SK-N-SH (cell line): ENCODE measurements around the gene ELP4. TPM values are rescaled to one million over a fixed set of nuclear protein-coding genes. Genes with fewer than 3 reads are reported as not detected.

ENCODE experiments used
- CTCF ChIA-PET: fragments of 300-600, 350-600 bp; formaldehyde crosslinking; extraction: SDS; loops from one replicate; lab custom pipeline; 2021; lab: Yijun Ruan, JAX
- POLR2A ChIA-PET: fragments of 350-600 bp; sonication (Branson Sonifier 250); formaldehyde crosslinking; extraction: SDS; loops from one replicate; lab custom pipeline; 2020; ENCODE audit warnings: antibody characterized with exemption, inconsistent platforms; lab: Yijun Ruan, JAX
- DNase-seq: peaks from one replicate; pipeline ENCODE4 v3.0.0; 2012
- H2AFZ ChIP-seq: fragments of 200-600 bp; sonication (generic); 2 replicates; pipeline ENCODE4 v1.8.1; 2016; ENCODE audit warnings: antibody characterized with exemption, mild to moderate bottlenecking, low read depth
- H3F3A ChIP-seq: fragments of 200-600 bp; sonication (generic); replicated peaks from 2 replicates; pipeline ENCODE3; 2016; ENCODE audit warnings: antibody characterized with exemption, mild to moderate bottlenecking; ENCODE audit not compliant: insufficient read depth
- H3K27ac ChIP-seq, 2 experiments: fragments of 200-500 bp in 1 of 2; fragments of 200-600 bp in 1 of 2; sonication (Bioruptor generic) in 1 of 2; sonication (generic), shearing (Covaris generic) in 1 of 2; 2 replicates each; pipeline versions ENCODE4 v1.5.1 to v1.6.1; 2014 to 2016; ENCODE audit warnings: low read depth in 2 of 2, inconsistent platforms in 1 of 2, low read length in 1 of 2, mild to moderate bottlenecking in 1 of 2, mixed read lengths in 1 of 2
- H3K27me3 ChIP-seq: fragments of 200-600 bp; sonication (generic), shearing (Covaris generic); 2 replicates; pipeline ENCODE4 v1.6.1; 2016; ENCODE audit warnings: mixed run types; ENCODE audit not compliant: insufficient read depth
- H3K36me3 ChIP-seq, 2 experiments: fragments of 200-500 bp in 1 of 2; fragments of 200-600 bp in 1 of 2; sonication (Bioruptor generic) in 1 of 2; sonication (generic) in 1 of 2; replicated peaks in 1 of 2; 2 replicates each; pipeline versions ENCODE3 to v1.5.1; 2014 to 2016; ENCODE audit warnings: low read length in 1 of 2, mild to moderate bottlenecking in 1 of 2; ENCODE audit not compliant: insufficient read depth in 2 of 2, control insufficient read depth in 1 of 2
- H3K4me1 ChIP-seq, 2 experiments: fragments of 200-500 bp in 1 of 2; fragments of 200-600 bp in 1 of 2; sonication (Bioruptor generic) in 1 of 2; sonication (generic), shearing (Covaris generic) in 1 of 2; 2 replicates each; pipeline versions ENCODE4 v1.5.1 to v1.6.1; 2014 to 2016; ENCODE audit warnings: low read depth in 1 of 2, low read length in 1 of 2, mixed run types in 1 of 2; ENCODE audit not compliant: insufficient read depth in 2 of 2, control insufficient read depth in 1 of 2
- H3K4me2 ChIP-seq: fragments of 200-600 bp; sonication (generic), shearing (Covaris generic); 2 replicates; pipeline ENCODE4 v1.6.1; 2017; ENCODE audit warnings: mixed run types
- H3K4me3 ChIP-seq, 2 experiments: fragments of 200-500 bp in 1 of 2; fragments of 200-600 bp in 1 of 2; sonication (Bioruptor generic) in 1 of 2; sonication (generic), shearing (Covaris generic) in 1 of 2; 2 replicates each; pipeline versions ENCODE4 v1.5.1 to v1.8.1; 2014 to 2016; ENCODE audit warnings: low read depth in 2 of 2, inconsistent platforms in 1 of 2, low read length in 1 of 2, mild to moderate bottlenecking in 1 of 2, mixed read lengths in 1 of 2, moderate library complexity in 1 of 2
- H3K79me2 ChIP-seq: fragments of 200-600 bp; sonication (generic); 2 replicates; pipeline ENCODE4 v1.8.1; 2017; ENCODE audit warnings: mild to moderate bottlenecking; ENCODE audit not compliant: insufficient read depth
- H3K9ac ChIP-seq: fragments of 200-600 bp; sonication (generic); 2 replicates; pipeline ENCODE4 v1.6.1; 2017; ENCODE audit warnings: mixed run types
- H3K9me2 ChIP-seq: fragments of 200-600 bp; sonication (generic); 2 replicates; pipeline ENCODE4 v1.6.1; 2017; ENCODE audit warnings: mixed run types
- H3K9me3 ChIP-seq: fragments of 200-600 bp; sonication (generic); 2 replicates; pipeline ENCODE4 v1.6.1; 2017; ENCODE audit warnings: mixed run types, mild to moderate bottlenecking, moderate library complexity
- H4K20me1 ChIP-seq: fragments of 200-600 bp; sonication (generic); 2 replicates; pipeline ENCODE4 v1.6.1; 2017; ENCODE audit warnings: mild to moderate bottlenecking, mixed run types; ENCODE audit not compliant: insufficient read depth
- CHD2 ChIP-seq: fragments of 150-350 bp; IDR thresholded peaks from 2 replicates; pipeline ENCODE4 v1.6.1; 2018; ENCODE audit warnings: low read length; ENCODE audit not compliant: partially characterized antibody
- EZH2phosphoT487 ChIP-seq: fragments of 200-600 bp; sonication (generic); IDR thresholded peaks from 2 replicates; pipeline ENCODE4 v1.6.1; 2017; ENCODE audit warnings: low read depth, mixed run types, mild to moderate bottlenecking, antibody characterized with exemption, moderate library complexity, borderline replicate concordance
- FOXJ3 ChIP-seq: sonication (generic); formaldehyde crosslinking; IDR thresholded peaks from 2 replicates; pipeline ENCODE4 v1.5.1; 2020; ENCODE audit warnings: mild to moderate bottlenecking, missing genetic modification reagents
- FOXM1 ChIP-seq: IDR thresholded peaks from 2 replicates; pipeline ENCODE4 v1.4.0; 2012; ENCODE audit warnings: low read depth, mild to moderate bottlenecking
- GABPA ChIP-seq: IDR thresholded peaks from 2 replicates; pipeline ENCODE4 v1.4.0; 2012; ENCODE audit warnings: low read depth, mild to moderate bottlenecking
- JUND ChIP-seq: IDR thresholded peaks from 2 replicates; pipeline ENCODE4 v1.4.0; 2012
- MEF2A ChIP-seq: IDR thresholded peaks from 2 replicates; pipeline ENCODE4 v1.4.0; 2012; ENCODE audit warnings: low read depth, borderline replicate concordance
- POLR2AphosphoS5 ChIP-seq: IDR thresholded peaks from 2 replicates; pipeline ENCODE4 v1.6.1; 2012; ENCODE audit warnings: low read depth, low read length
- RAD21 ChIP-seq: IDR thresholded peaks from 2 replicates; pipeline ENCODE4 v1.6.1; 2012; ENCODE audit warnings: mild to moderate bottlenecking, low read length
- RFX5 ChIP-seq: IDR thresholded peaks from 2 replicates; pipeline ENCODE4 v1.6.1; 2012; ENCODE audit warnings: mild to moderate bottlenecking, improper control_type of control experiment, low read length
- TAF1 ChIP-seq: IDR thresholded peaks from 2 replicates; pipeline ENCODE4 v1.6.1; 2012; ENCODE audit warnings: low read depth, mild to moderate bottlenecking, low read length, moderate library complexity, borderline replicate concordance
- USF1 ChIP-seq: IDR thresholded peaks from 2 replicates; pipeline ENCODE4 v1.4.0; 2012; ENCODE audit warnings: low read depth, borderline replicate concordance
- USF2 ChIP-seq: fragments of 150-350 bp; IDR thresholded peaks from 2 replicates; pipeline ENCODE4 v1.6.1; 2017; ENCODE audit warnings: antibody characterized with exemption, low read length, low read depth, borderline replicate concordance
- ZBTB33 ChIP-seq: IDR thresholded peaks from 2 replicates; pipeline ENCODE4 v1.4.0; 2012; ENCODE audit warnings: low read depth, borderline replicate concordance
- WGBS: methylation state at CpG from one replicate; pipeline ENCODE4 v1.1.6; 2017; ENCODE audit warnings: low lambda C conversion rate; 5-methylcytosine and 5-hydroxymethylcytosine counted together
- polyA plus RNA-seq, 3 experiments: library from polyadenylated mRNA; depleted of rRNA; stranded (reverse); fragments of >200 nt; gene quantifications; 2 replicates each; pipeline ENCODE4 v1.2.3, GENCODE V29; 2012
- TF ChIP-seq, protein P1 (sequence below): IDR thresholded peaks from 2 replicates; pipeline ENCODE4 v1.6.1; 2012; ENCODE audit warnings: mild to moderate bottlenecking, low read depth, low read length, moderate library complexity
- TF ChIP-seq, protein P2 (sequence below): IDR thresholded peaks from 2 replicates; pipeline ENCODE4 v1.4.0; 2012; ENCODE audit warnings: low read depth

The ELP4 gene
- polyA plus RNA-seq, 1 of the 3 experiments (the other 2 are of a cell fraction), result 7.0 TPM

DNA sequence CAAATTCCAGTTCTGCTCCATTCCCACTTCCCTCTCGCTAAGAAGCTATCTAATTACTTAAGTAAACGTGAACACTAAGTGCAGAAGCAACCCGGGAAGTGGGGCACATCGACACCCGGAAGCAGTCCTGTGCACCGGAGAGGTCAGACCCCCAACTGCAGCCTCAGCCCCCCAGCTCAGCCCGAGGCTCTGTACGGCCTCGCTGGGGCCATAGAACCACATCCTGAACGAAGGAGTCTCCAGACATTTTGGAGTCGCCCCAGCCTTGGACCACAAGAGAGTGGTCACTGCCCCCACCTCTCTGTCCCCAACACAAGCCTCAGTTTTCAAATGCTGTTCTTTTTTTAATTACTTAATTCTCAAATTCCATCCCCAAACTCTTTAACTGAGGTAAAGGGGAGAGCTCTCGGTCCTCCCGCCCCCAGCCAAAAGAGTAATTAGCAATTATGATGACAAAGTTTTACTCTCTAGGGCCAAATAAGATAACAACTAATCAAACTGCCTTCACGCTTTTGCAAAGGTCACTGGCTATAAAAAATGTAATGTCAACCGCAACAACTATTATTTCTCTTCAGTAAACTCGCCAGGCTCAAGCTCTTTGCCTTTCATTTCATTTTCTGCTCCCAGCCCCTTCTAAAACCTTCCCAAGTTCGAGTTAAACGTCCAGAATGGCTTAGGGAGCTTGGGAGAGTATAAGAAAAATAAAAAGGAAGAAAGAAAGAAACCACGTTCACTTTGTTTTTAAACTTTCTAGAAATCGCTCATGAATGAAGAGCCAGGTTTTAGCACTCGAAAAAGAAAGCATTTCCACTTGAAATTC is 299.4 kb downstream of the ELP4 start:
- Histone ChIP-seq H3K79me2 (no peaks in the 10 kb centered on the region), H3K4me2 (no peak overlapping the region), H4K20me1 (peaks cover 13% of the 10 kb centered on the region; the same call in 1 of the 2 replicates), H3K9me3 (no peaks in the 10 kb centered on the region), H3K4me1 (peaks cover 6% of the 10 kb centered on the region in 2 experiments; a peak in 2 of 4 replicates), H3K36me3 (no peaks in the 10 kb centered on the region)
- TF ChIP-seq, protein P1, sequence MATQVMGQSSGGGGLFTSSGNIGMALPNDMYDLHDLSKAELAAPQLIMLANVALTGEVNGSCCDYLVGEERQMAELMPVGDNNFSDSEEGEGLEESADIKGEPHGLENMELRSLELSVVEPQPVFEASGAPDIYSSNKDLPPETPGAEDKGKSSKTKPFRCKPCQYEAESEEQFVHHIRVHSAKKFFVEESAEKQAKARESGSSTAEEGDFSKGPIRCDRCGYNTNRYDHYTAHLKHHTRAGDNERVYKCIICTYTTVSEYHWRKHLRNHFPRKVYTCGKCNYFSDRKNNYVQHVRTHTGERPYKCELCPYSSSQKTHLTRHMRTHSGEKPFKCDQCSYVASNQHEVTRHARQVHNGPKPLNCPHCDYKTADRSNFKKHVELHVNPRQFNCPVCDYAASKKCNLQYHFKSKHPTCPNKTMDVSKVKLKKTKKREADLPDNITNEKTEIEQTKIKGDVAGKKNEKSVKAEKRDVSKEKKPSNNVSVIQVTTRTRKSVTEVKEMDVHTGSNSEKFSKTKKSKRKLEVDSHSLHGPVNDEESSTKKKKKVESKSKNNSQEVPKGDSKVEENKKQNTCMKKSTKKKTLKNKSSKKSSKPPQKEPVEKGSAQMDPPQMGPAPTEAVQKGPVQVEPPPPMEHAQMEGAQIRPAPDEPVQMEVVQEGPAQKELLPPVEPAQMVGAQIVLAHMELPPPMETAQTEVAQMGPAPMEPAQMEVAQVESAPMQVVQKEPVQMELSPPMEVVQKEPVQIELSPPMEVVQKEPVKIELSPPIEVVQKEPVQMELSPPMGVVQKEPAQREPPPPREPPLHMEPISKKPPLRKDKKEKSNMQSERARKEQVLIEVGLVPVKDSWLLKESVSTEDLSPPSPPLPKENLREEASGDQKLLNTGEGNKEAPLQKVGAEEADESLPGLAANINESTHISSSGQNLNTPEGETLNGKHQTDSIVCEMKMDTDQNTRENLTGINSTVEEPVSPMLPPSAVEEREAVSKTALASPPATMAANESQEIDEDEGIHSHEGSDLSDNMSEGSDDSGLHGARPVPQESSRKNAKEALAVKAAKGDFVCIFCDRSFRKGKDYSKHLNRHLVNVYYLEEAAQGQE, result no peak
- TF ChIP-seq POLR2AphosphoS5, result no peak
- no peak for TF ChIP-seq RAD21
- TF ChIP-seq, all 33 proteins: peak for 0
- 19% methylated on average over 21 of the region's 21 CpGs for WGBS
- Histone ChIP-seq H3K9me2 (no peaks in the 10 kb centered on the region), H3K4me3 (no peak overlapping the region), H3K9ac (no peak overlapping the region), H3F3A (no peaks in the 10 kb centered on the region), H3K27me3 (peaks cover 98% of the 10 kb centered on the region), H3K27ac (no peak overlapping the region), H2AFZ (no peak overlapping the region)
- ChIA-PET CTCF (interaction anchor here (1.0 to 1.9 kb wide), 5 partner anchors 10 to 198 kb away, joined by 3 to 6 read pairs (median 4); no protein-coding TSS in a partner anchor), POLR2A (no interaction called here)
- DNase-seq, result no peak

GRCh38 chr11:31809541-31809856 is 299.9 kb downstream of the ELP4 start:
- Histone ChIP-seq H3K9me3 (no peaks in the 10 kb centered on the region), H3K27me3 (peaks cover 98% of the 10 kb centered on the region), H3K79me2 (no peaks in the 10 kb centered on the region), H3K9ac (no peak overlapping the region), H3K36me3 (no peaks in the 10 kb centered on the region), H3K27ac (no peak overlapping the region), H4K20me1 (peaks cover 18% of the 10 kb centered on the region), H3F3A (no peaks in the 10 kb centered on the region), H3K9me2 (no peaks in the 10 kb centered on the region), H3K4me2 (peak overlapping the region; percentile 82; the same call in 1 of the 2 replicates), H2AFZ (no peak overlapping the region), H3K4me3 (no peak overlapping the region; a peak in 1 of 4 replicates), H3K4me1 (peaks cover 6 to 7% of the 10 kb centered on the region in 2 experiments; a peak in 2 of 4 replicates)
- no peak for DNase-seq
- 27% methylated on average over 6 of the region's 6 CpGs for WGBS
- ChIA-PET POLR2A (interaction anchor here (0.6 kb wide), 1 partner anchor 11 kb away, joined by 3 read pairs; no protein-coding TSS in a partner anchor), CTCF (interaction anchor here (0.7 to 1.9 kb wide), 5 partner anchors 11 to 621 kb away, joined by 3 to 6 read pairs (median 4); no protein-coding TSS in a partner anchor)
- no peak for TF ChIP-seq FOXJ3
- no peak for TF ChIP-seq FOXM1
- TF ChIP-seq USF2, result no peak
- no peak for TF ChIP-seq JUND
- no peak for TF ChIP-seq RFX5
- no peak for TF ChIP-seq POLR2AphosphoS5
- no peak for TF ChIP-seq CHD2
- no peak for TF ChIP-seq GABPA
- no peak for TF ChIP-seq RAD21
- no peak for TF ChIP-seq TAF1
- TF ChIP-seq MEF2A, result no peak
- no peak for TF ChIP-seq ZBTB33
- no peak for TF ChIP-seq EZH2phosphoT487
- TF ChIP-seq, protein P2, sequence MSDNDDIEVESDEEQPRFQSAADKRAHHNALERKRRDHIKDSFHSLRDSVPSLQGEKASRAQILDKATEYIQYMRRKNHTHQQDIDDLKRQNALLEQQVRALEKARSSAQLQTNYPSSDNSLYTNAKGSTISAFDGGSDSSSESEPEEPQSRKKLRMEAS, result no peak
- TF ChIP-seq USF1, result no peak
